Stimulated activated CD8-positive, alpha-beta memory T cell treated with anti-CD3 and anti-CD28 coated beads, Interleukin-4, amount 100 ng/mL, for 48 hours (primary cell): ENCODE data around the gene CARNS1.
A peak's percentile ranks its signal among the peaks of the same experiment; 100 is the strongest.

Experiments used
- DNase-seq: peaks from one replicate; pipeline ENCODE4 v3.0.0-alpha.2; 2020

CARNS1 gene

GRCh38 chr11:67415501-67416304 lies at the start of gene CARNS1:
CARNS1 (plus strand) TSS chr11:67415678; CDS start chr11:67416200, 522 bp downstream.
- no peak for DNase-seq

- DNase-seq: no peak
Measured at GRCh38 chr11:67365736-67366444, 49.6 kb upstream of the CARNS1 start.

- DNase-seq: no peak
Measured at GRCh38 chr11:67366546-67366945, 48.9 kb upstream of the CARNS1 start.

- no peak for DNase-seq
Measured at GRCh38 chr11:67366961-67367760, 48.3 kb upstream of the CARNS1 start.

GRCh38 chr11:67367761-67368227 lies 47.7 kb upstream of the CARNS1 start:
- no peak for DNase-seq

GRCh38 chr11:67368621-67369020 lies 46.9 kb upstream of the CARNS1 start:
- DNase-seq: peak; percentile 61

- DNase-seq: no peak
Measured at GRCh38 chr11:67369275-67369674, 46.2 kb upstream of the CARNS1 start.

- no peak for DNase-seq
Measured at GRCh38 chr11:67369801-67370284, 45.6 kb upstream of the CARNS1 start.

GRCh38 chr11:67370351-67371076 lies 45.0 kb upstream of the CARNS1 start:
- DNase-seq: no peak

- no peak for DNase-seq
Measured at GRCh38 chr11:67371189-67371910, 44.1 kb upstream of the CARNS1 start.

- no peak for DNase-seq
Measured at GRCh38 chr11:67371911-67372320, 43.6 kb upstream of the CARNS1 start.

GRCh38 chr11:67372321-67372992 lies 43.0 kb upstream of the CARNS1 start:
- no peak for DNase-seq

- no peak for DNase-seq
Measured at GRCh38 chr11:67372993-67373647, 42.4 kb upstream of the CARNS1 start, which contains the start of gene CLCF1. CLCF1 (minus strand) TSS chr11:67373598; CDS start chr11:67373539, 59 bp downstream.

GRCh38 chr11:67373648-67374570 lies 41.6 kb upstream of the CARNS1 start:
- DNase-seq: peak; percentile 65

- DNase-seq: no peak
Measured at GRCh38 chr11:67374571-67375281, 40.8 kb upstream of the CARNS1 start.

GRCh38 chr11:67375320-67376055 lies 40.0 kb upstream of the CARNS1 start:
- no peak for DNase-seq

GRCh38 chr11:67376063-67376820 lies 39.2 kb upstream of the CARNS1 start:
- DNase-seq: no peak
